ENCODE results near the gene BID.

The BID gene

DNA sequence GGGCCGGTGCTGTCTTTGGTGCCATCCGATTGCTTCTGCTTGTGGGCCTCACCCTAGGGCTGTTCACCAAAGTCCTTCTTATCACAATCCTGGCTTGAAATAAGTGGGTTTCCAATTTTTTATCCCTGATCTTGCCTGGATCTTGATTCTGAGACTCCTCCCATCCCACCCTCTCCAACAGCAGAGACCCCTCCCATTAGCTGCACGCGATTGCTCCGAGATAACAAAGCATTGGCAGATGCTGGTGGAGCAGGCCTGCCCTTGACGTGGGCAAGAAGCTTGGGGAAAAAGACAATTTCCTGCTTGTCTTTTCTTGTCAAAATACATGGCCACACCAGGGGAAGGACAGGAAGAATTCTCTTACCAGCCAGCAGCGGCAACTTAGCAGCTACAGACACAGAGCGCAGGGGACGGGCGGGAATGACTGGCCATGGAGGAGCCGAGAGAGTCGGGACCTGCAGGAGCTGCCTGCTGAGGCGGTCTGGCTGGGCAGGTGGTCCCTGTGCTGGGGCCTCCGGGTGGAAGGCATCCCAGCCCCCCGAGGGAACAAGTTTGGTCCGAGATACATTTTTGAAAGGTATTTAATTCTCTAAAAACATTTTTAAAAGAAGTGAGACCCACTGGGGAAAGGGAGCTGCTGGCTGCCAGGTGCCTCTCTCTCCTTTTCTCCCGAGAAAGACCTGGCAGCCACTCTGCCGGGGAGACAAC is 9.7 kb upstream of the BID start:
- no peak for DNase-seq (ENCODE audit: low read depth in 2 of 2)

DNA sequence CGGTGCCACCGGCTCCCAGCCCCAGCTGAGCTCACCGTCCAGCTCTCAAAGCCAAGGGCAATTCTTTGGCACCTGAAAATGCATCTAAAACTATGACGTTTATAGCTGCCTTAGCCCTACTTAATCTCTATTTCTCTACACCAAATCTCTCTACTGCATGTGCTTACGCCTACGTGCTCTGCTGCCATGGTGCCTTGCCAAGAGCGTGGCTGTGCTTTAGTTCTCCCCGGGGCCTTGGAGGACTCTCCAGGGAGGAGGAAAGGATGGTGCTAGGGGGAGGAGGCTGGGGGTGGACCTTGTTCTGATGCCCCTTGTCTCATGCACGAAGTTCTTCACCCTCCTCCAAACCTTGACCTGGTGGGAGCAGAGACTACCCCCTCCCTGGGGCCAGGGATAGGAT is 9.0 kb upstream of the BID start:
- no peak for DNase-seq (ENCODE audit: low read depth in 2 of 2)

DNA sequence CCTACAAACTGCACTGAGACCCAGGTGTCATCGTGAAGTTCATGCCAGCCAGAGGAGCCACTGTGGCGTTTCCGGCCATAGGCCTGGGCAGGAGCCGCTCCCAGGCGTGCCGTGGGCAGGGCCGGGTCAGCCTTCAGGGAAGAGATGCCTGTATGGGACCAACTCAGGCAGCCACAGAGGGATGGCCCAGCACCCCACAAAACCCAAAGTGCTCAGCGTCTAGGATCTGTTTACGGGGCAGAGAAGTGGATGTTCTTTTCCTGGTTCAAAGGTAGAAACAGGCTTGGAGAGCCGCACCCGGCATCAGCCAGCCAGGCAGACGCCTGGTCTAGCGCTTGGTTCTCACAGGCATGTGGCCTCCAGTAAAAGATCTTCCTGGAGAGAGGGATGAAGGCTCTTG is 8.4 kb upstream of the BID start:
- DNase-seq (ENCODE audit: low read depth in 2 of 2) = no peak

DNA sequence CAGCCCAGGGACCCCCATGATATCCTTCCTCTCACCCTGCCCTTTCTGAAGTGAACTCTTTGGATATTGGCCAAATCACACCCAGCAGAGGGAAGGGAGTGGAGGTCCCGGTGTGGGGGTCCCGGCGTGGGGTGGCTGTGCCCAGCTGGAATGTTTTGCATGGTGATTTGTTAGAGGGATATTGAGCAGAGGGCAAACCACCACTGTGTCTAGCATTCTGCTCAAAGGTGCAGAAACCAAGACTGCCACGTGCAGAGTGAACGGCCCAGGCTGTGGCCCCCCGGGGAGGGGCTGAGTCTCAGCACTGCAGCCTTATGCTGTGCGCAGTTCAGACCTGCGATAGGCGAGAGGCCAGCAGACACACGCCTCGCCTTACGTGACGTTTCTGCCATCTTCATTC is 7.9 kb upstream of the BID start:
- DNase-seq (ENCODE audit: low read depth in 2 of 2) = no peak

DNA sequence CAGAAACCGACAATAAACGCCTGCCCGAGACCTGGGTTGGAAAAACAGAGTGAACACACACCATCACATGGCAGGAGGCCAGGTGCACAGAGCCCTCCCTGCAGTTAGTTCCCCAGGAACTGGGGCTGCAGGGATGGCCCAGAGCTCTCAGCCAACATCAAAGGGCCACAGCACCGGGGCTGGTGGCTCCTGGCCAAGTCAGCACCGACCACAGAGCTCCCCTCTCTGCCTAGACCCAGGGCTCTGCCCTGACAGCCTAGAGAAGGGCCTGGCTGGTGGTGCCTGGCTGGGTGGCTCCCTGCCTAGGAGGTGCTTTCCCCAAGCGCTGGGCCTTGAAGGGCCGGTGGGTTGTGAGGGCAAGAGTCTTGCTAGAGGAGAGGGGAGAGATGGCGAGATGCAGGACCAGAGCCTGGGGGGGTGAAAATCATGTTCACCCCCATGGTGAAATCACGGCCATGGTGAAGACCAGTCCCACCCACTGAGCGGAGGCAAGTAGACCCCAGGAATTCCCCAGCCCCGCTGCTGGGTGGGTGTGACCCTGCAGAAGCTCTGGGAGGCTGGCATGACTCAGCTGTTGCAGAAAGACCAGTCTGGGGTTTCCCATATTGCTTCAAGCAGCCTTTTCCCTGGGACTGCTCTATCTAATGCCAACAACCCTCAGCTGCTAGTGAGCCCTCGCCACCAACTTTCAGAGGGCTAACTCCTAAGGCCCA is 7.2 kb upstream of the BID start:
- DNase-seq (ENCODE audit: low read depth in 2 of 2) = peak in 1 of 2 experiments; percentile 12

DNA sequence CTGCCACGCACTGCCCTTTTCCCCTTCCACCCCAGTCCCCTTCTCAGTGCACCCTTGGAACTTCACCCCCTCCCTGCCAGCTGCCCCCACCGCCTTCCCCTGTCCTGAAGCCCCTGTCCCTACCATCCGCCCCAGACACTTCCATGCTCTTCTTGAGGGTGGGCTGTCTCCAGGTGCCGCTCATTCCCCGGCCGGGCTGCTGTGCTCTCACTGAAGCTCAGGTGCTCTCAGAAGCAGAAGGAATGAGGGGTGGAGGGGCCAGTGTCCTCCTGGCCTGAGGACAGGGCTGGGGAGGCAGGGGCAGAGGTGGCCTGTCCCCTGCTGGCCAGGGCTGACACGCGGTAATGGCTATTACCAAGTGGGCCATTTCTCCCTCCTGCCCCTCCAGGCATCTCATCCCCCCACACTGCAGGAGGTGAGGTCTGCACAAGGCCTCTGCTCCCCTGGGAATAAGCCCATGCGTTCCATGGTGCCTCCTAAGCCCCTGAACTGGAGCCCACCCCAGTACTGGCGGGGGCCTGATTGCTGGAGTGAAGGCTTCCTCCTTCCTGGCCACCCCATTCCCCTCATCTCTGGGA is 6.6 kb upstream of the BID start:
- DNase-seq (ENCODE audit: low read depth in 2 of 2) = no peak

DNA sequence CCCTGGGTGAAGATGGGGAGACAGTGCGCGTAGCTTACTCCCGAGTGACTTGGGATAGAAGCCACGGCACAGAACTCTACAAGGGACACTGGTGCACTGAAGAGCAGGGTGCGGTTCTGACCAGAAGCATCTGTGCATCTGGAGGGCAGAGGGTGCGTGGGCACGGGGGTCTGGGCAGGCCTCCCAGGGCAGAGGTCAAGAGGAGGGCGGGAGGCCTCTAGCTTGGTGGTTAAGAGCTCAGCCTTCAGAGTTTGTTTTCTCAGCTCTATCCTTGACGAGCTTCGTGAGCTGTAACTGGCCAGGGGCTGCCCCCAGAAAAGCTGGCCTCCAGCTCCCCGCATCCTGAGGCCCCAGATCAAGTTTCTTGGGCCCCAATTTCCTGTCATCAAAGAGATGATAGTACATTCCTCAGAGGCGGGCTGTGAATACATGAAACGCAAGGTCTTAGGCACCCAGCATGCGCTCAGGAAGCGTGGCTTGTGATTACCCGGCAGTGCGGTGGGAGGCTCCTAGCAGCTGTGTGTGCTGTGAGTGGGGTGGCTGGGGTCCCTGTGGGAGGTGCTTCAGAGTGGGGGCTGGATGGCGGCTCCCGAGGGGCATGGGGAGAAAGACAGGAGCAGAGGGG is 6.0 kb upstream of the BID start:
- no peak for DNase-seq (ENCODE audit: low read depth in 2 of 2)

DNA sequence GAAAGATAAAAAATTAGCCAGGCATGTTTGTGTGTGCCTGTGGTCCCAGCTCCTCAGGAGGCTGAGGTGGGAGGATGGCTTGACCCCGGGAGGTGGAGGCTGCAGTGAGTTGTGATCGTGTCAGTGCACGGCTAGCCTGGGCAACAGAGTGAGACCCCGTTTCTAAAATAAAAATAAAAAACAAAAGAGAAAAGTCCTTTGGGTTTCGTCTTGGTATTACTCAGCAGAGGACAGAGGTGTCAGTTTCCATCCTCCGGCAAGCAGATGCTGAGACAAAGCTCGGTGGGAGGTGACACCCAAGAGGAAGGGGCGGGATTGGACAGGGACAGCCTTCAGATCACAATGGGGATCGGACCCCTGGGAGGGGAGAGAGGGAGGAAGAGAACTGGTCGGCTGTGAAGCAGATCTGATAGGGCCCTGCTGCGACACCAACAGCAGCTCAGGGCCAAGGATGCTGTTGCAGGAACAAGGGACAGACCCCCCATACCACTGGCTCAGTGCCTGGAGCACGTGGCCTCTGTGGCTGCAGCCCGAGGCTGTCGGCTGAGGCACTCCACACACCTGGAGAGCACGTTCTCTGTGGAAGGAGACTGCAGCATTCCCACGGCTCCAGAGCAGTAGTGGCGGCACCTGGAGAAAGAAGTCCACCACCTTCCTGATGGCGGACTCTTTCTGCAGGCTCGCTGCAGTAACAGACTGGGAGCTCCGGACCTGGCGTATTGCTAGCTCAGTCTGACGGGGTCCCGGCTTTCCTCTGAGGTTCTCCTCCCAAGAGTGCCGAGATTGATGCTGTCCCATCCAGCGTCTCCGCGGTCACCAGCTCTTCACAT is 5.2 kb upstream of the BID start:
- no peak for DNase-seq (ENCODE audit: low read depth in 2 of 2)

DNA sequence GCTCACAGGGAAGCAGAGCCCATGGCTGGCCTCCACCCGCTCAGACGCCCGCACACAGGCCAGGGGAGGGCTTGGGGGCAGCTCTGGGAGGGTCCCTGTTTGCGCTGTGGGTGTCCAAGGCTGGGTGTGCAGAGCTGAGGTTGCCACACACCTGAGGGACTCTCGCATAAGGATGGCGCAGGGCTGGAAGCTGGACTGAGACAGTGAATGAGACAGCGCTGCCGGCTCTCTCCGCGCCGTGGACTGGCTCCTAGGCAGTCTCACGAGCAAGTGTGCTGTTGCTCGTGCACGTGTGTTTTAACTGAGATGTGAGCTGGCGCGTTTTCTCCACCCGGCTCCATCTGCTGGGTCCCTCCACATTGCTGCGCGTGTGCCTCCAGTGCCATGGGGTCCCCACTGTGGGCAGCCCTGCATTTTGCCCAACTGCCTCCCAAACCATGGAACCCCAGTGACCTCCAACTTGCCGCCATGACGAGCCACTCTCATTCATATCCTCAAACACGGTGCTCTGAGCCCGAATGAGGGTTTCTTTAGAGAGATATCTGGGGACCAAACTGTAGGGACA is 4.2 kb upstream of the BID start:
- no peak for DNase-seq (ENCODE audit: low read depth in 2 of 2)

DNA sequence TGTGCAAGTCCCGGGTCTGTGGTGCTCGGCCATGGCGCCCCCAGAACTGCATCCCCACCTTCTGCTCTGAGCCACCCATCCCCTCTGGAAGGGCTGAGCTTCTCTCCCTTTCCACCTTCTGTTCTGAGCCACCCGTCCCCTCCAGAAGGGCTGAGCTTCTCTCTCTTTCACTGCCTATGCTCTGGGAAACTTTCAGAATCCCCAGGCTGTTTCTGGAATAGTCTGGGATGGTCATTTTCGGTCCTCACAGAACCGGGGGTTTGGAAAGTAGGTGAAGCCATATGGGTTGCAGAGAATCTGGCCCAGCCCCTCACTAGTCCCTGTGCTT is 3.4 kb upstream of the BID start:
- DNase-seq (ENCODE audit: low read depth in 2 of 2) = no peak

DNA sequence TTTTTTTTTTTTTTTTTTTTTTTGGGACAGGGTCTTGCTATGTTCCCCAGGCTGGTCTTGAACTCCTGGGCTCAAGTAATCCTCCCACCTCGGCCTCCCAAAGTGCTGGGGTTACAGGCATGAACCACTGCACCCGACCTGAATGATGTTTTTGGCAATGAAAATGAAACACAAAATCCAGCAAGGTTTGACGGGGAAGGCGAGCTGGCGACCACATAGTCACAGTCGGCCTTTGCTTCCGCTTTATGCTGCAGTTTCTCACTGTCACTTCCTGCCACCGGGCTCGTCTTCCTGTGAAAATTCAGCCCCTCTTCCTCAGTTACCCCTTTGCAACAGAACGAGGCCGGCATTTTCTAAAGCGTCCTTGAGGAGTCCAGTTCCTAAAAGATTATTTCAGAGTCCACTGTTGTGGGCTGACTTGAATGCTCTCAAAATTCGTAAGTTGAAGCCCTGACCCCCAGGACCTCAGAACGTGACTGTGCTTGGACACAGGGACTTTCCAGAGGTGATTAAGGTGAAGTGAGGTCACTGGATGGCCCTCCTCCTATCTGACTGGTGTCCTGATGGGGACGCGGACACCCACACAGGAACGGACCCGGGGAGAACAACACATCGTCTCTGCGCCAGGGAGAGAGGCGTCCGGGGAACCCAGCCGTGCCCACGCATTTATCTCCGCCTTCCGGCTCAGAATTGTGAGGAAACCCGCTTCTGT is 2.9 kb upstream of the BID start:
- DNase-seq (ENCODE audit: low read depth in 2 of 2) = no peak

DNA sequence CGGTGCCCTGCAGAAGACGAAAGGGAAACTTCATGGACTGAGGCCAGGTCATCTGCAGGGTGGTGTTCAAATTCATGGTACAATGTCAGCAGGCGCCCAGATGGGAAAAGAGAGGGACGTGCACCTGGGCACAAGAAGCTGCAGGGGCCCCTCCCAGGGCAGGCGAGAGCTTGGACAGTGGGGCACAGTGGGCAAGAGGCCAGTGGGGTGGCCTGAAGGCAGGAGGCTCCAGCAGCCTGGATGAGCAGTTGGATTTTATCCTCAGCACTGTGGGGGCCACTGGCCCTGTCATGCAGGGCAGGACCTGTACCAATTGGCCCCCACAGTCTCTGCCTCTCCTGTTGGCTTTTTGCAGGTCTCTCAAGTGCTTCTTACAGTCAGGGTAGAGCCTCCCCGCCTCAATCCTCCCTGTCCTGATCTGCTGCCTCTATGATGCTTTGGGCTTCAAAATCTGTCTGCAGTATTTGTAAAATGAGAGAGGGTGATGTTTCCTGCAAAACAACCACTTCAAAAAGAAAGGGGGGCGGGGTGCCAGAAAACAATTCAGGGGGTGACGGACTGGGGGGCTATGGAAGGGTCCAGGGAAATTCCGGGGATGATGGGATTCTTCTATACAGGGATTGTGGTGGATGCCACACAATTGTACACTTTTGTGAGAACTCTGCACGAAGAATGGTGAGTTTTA is 1.7 kb upstream of the BID start:
- no peak for DNase-seq (ENCODE audit: low read depth in 2 of 2)

DNA sequence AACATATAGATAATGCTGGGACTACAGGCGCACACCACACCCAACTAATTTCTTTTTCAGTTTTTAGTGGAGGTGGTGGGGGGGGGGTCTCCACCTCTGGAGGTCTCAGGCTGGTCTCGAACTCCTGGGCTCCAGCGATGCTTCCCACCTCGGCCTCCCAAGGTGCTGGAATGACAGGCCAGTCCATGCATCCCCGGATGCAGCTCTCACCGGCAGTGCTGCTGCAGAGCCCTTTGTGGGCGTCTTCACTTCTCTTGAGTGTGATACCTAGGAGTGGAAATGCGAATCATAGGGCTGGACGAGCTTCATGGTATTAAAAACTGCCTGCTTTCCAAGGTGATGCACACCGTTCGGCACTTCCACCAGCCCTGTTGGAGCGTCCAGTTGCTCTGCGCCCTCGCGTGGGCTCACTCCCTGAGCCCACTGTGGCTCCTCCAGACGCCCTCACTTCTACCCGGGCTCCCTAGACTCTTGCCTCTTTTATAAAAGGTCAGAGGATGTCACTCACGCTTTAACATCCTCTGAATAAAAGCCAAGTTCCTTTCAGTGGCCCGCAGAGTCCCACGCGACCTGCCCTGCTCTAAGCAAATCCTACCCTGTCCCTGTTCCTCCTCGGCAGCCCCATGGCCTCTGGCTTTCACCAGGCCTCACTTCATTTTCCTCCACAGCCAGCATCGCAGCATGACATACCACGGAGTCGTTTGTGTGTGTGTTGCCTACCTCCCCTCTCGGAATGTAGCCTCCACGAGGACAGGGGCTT is 837 bp upstream of the BID start:
- no peak for DNase-seq (ENCODE audit: low read depth in 2 of 2)

DNA sequence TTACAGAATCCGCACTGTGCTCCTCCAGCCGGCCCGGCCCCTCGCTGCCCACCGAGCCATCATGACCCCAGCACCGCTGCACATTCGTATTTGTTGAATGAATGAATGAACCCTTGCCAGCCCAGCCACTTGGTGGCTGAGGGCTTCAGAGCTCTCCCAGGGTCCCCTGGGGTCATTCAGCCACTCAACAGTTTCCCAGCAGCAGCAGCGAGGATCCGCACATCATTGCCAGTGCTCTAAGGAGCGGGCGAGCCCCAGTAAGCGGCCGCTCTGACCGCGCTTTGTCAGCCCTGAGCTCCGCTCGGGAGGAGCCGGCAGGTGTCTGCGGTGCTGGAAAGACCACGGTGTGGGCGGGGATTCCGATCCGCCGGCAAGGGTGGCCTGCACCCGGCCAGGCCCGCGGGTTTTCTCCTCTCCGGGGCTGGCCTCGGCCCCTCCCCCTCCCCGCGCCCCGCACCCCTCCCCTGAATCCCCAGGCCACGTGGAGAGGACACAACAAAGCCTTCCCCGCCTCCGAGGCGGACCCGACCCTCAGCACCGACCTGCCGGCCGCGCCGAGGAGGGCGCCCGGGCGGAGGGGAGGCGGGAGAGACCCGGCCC is 563 bp downstream of the BID start:
- no peak for DNase-seq (ENCODE audit: low read depth in 2 of 2)

DNA sequence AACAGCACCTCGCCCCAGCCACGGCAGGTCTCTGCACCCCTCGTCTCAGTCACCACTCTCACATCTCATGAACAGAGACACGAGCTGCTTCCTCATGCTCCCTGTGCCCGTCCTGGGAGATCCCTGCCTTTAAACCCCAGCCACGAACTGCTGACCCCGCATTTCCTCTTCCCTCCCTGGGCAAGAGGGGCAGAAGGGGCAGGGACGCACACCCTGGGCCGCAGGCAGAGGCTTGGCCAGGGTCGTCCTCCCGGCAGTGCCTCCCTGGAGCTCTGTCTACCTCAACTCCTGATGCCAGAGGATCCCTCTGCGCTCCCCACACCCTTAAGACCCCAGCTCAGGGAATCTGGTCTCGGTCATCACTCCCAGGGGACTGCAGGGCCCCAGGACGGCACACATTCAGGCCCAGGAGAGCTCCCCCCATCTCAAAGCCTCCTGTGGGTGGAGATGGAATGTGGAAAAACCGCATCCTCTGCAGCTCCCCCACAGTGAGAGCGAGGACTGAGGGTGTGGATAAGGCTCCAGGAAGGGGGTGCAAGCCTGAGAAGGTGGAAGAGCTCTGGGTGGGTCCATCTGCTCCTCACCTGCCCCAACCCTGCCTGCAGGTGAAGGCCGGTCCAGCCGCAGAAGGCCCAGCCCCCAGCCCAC is 1.2 kb downstream of the BID start:
- no peak for DNase-seq (ENCODE audit: low read depth in 2 of 2)

DNA sequence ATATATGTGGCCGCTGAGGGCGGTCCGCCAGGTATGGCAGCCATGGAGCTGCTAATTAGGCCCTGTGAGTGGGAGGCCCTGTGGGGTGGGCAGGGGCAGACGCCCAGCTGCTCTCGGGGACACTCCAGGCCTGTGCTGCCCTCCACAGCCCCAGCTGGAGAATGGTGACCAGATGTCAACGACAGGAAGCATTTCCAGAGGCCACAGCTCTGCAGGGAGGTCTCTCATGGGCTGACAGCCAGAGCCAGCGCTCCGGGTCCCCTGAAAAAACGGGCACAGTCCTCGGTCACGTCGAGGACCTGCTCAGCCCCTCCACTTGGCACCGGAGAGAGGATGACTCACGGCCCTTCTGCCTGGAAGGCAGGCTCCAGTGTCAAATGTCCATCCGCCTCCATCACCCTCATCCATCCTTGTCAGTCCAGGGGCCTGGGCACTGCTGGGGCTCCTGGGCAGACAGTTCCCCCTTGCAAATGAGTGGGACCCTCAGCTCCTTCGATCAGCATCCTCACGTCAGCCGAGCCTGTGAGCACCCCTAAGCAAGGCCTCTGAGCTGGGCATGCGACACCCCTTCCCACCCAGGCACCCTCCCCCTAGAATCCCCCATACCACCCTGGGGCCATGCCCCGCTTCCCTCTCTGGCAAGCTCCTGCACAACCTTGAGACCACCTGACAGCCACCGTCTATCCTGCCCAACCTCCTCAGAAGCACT is 1.9 kb downstream of the BID start:
- no peak for DNase-seq (ENCODE audit: low read depth in 2 of 2)

DNA sequence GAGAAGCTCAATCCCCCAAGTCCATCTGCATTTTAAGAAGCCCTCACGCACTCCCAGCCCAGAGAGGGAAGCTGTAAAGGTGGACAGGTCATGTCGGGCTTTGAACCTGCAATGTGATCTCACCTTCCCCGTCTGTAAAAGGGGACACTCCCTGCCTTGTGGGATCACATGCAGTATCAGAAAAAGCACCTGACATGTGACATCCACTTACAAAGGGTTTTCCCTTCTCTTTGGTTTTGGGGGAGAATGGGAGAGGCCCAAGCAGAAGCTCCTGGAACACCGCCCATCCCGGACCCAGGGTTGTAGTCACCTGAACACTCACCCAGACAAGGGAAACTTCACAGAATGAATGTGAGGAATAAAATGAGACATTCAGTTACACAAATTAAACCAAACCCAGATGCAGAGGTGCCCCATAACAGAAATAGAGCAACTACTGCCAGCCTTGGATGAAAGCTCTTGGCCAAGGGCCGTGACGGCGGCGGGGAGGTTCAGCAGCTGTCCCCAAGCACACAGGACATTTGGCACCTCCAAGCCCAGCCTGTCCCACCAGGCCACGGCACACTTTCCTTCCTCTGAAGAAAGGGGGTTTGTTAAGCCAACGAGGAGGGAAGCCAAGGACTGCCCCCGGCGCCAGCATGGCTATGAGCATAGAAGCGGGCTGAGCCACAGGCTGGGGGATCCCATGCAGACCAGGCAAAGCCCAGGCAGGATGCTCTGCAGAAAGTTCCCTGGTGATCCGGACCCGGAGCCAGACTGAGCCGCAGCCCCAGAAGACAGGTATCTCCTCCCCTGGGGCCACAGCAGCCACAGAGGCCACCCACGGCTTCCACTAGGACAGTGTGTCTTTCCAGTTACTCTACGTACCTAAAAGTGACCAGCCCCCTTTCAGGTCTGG is 3.8 kb downstream of the BID start:
- DNase-seq (ENCODE audit: low read depth in 2 of 2) = no peak
